Effector CD4-positive, alpha-beta T cell (primary cell): ENCODE data around the gene PRPF6.
A peak's percentile ranks its signal among the peaks of the same experiment; 100 is the strongest.

Experiments
- DNase-seq: peaks from one replicate; pipeline ENCODE4 v3.0.0-alpha.2; 2020

The PRPF6 gene

GRCh38 chr20:64037498-64038213 lies 56.7 kb downstream of the PRPF6 start:
- no peak for DNase-seq

- no peak for DNase-seq
Measured at GRCh38 chr20:64038224-64038564, 57.3 kb downstream of the PRPF6 start.

GRCh38 chr20:64038565-64039292 lies 57.8 kb downstream of the PRPF6 start:
- peak; percentile 68 for DNase-seq

GRCh38 chr20:64039293-64040160 lies 58.6 kb downstream of the PRPF6 start:
- no peak for DNase-seq

- no peak for DNase-seq
Measured at GRCh38 chr20:64040231-64041039, 59.5 kb downstream of the PRPF6 start.

- no peak for DNase-seq
Measured at GRCh38 chr20:64041040-64041780, 60.3 kb downstream of the PRPF6 start.

- DNase-seq, result no peak
Measured at GRCh38 chr20:64041781-64042053, 60.8 kb downstream of the PRPF6 start.

- no peak for DNase-seq
Measured at GRCh38 chr20:64042054-64042781, 61.3 kb downstream of the PRPF6 start.

GRCh38 chr20:64043768-64044167 lies 62.8 kb downstream of the PRPF6 start:
- DNase-seq, result no peak

- DNase-seq, result no peak
Measured at GRCh38 chr20:64044484-64045247, 63.7 kb downstream of the PRPF6 start.

- no peak for DNase-seq
Measured at GRCh38 chr20:64045346-64046011, 64.5 kb downstream of the PRPF6 start.

- no peak for DNase-seq
Measured at GRCh38 chr20:64047046-64047389, 66.1 kb downstream of the PRPF6 start.

- no peak for DNase-seq
Measured at GRCh38 chr20:64047968-64048401, 67.1 kb downstream of the PRPF6 start.

GRCh38 chr20:64048402-64049044 lies 67.6 kb downstream of the PRPF6 start:
- DNase-seq, result no peak

- DNase-seq, result no peak
Measured at GRCh38 chr20:64049060-64049877, 68.3 kb downstream of the PRPF6 start, which contains the start of gene SOX18. Gene SOX18, minus strand, starts transcription at chr20:64049639. Its CDS starts 123 bp downstream, at chr20:64049516.

- DNase-seq, result no peak
Measured at GRCh38 chr20:64049878-64050260, 68.9 kb downstream of the PRPF6 start.

GRCh38 chr20:64050261-64051032 lies 69.5 kb downstream of the PRPF6 start:
- DNase-seq, result no peak

- DNase-seq, result no peak
Measured at GRCh38 chr20:64051033-64051452, 70.1 kb downstream of the PRPF6 start.
